ENCODE data around the gene KCNMA1.
"Not testable (repeated sequence)": the region's sequence is repeated elsewhere in the genome, so short reads cannot be mapped to it uniquely, and the experiment has no call there.

Gene KCNMA1

GRCh38 chr10:77602913-77603533 is 34.6 kb downstream of the KCNMA1 start:
- no peak for DNase-seq

GRCh38 chr10:77602231-77602912 is 35.2 kb downstream of the KCNMA1 start:
- DNase-seq = no peak

- DNase-seq = no peak
These were observed 36.1 kb downstream of the KCNMA1 start for GRCh38 chr10:77601488-77601887.

- no peak for DNase-seq
These were observed 37.0 kb downstream of the KCNMA1 start for GRCh38 chr10:77600640-77601039.

GRCh38 chr10:77599651-77600050 is 38.0 kb downstream of the KCNMA1 start:
- DNase-seq = no peak

GRCh38 chr10:77598606-77599005 is 39.0 kb downstream of the KCNMA1 start:
- no peak for DNase-seq

- DNase-seq = no peak
These were observed 40.0 kb downstream of the KCNMA1 start for GRCh38 chr10:77597560-77597959.

- no peak for DNase-seq
These were observed 43.2 kb downstream of the KCNMA1 start for GRCh38 chr10:77594471-77594783.

GRCh38 chr10:77593771-77594470 is 43.7 kb downstream of the KCNMA1 start:
- no peak for DNase-seq

GRCh38 chr10:77592946-77593636 is 44.5 kb downstream of the KCNMA1 start:
- DNase-seq = no peak

- DNase-seq = no peak
These were observed 45.1 kb downstream of the KCNMA1 start for GRCh38 chr10:77592510-77592909.

GRCh38 chr10:77591238-77591880 is 46.2 kb downstream of the KCNMA1 start:
- DNase-seq = no peak

GRCh38 chr10:77590344-77591237 is 47.0 kb downstream of the KCNMA1 start:
- no peak for DNase-seq

GRCh38 chr10:77589703-77590102 is 47.9 kb downstream of the KCNMA1 start:
- not testable (repeated sequence) for DNase-seq

GRCh38 chr10:77588886-77589285 is 48.7 kb downstream of the KCNMA1 start:
- no peak for DNase-seq

- DNase-seq = no peak
These were observed 50.2 kb downstream of the KCNMA1 start for GRCh38 chr10:77587416-77587790.

GRCh38 chr10:77586719-77587415 is 50.7 kb downstream of the KCNMA1 start:
- DNase-seq = no peak

- DNase-seq = no peak
These were observed 52.7 kb downstream of the KCNMA1 start for GRCh38 chr10:77584938-77585337.

- no peak for DNase-seq
These were observed 54.1 kb downstream of the KCNMA1 start for GRCh38 chr10:77583527-77583926.

- no peak for DNase-seq
These were observed 54.9 kb downstream of the KCNMA1 start for GRCh38 chr10:77582710-77583115.

- no peak for DNase-seq
These were observed 55.9 kb downstream of the KCNMA1 start for GRCh38 chr10:77581738-77582137.

- no peak for DNase-seq
These were observed 57.1 kb downstream of the KCNMA1 start for GRCh38 chr10:77580482-77580881.

Measured in NCI-H1092 treated with DMSO at 0.1 percent for 48 hours (cell line).